ENCODE results near the gene UBN1. TPM values are rescaled to one million over a fixed set of nuclear protein-coding genes. Genes with fewer than 3 reads are reported as not detected.

UBN1 gene
- total RNA-seq, 6 experiments from 2014 or later: 21.3 to 24.8 (median 22.0) TPM

DNA sequence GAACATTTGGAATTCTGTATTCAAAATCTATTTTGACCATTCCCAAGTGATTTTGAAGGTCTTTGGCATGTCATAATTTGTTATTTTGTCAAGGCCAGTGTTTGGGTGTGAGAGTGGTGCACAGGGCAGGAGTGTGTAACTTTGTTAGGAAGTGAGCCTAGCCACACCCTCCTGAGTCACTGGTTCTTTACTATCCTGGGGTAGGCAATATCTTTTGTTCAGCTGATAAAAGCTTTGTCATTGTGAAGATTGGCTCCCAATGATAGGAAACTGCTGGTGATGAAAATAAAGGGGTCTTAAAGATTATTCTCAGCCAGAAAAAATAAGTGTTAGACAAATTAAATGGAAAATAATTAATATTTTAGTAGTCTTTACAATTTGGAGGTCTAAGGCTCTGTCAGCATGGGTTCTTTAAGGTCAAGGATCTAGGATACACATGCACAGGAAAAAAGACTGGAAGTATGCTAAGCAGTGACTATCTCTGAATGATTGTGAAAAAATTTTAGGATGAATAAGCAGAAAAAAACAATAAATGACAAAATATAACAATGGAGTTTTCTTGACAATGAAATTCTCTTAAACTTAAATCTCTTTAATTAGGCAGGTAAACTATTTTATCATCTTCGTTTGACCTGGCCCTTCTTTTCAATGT is 5.1 kb downstream of the UBN1 start:
- Mint-ChIP-seq H3K4me1 (ENCODE audit: low read depth) (peaks cover 49% of the 10 kb centered on the region), H3K4me3 (0 out of 2 replicates have a peak overlapping the region, but pooled peaks have one; percentile 18), H3K27me3 (ENCODE audit: insufficient read depth) (peaks cover 2% of the 10 kb centered on the region; the same call in 1 of the 2 replicates), H3K27ac (peak overlapping the region; percentile 55), H3K9me3 (no peaks in the 10 kb centered on the region), H3K36me3 (ENCODE audit: low read depth) (peaks cover 5% of the 10 kb centered on the region)
- DNase-seq: no peak
- TF ChIP-seq, protein P1, sequence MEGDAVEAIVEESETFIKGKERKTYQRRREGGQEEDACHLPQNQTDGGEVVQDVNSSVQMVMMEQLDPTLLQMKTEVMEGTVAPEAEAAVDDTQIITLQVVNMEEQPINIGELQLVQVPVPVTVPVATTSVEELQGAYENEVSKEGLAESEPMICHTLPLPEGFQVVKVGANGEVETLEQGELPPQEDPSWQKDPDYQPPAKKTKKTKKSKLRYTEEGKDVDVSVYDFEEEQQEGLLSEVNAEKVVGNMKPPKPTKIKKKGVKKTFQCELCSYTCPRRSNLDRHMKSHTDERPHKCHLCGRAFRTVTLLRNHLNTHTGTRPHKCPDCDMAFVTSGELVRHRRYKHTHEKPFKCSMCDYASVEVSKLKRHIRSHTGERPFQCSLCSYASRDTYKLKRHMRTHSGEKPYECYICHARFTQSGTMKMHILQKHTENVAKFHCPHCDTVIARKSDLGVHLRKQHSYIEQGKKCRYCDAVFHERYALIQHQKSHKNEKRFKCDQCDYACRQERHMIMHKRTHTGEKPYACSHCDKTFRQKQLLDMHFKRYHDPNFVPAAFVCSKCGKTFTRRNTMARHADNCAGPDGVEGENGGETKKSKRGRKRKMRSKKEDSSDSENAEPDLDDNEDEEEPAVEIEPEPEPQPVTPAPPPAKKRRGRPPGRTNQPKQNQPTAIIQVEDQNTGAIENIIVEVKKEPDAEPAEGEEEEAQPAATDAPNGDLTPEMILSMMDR (IDR thresholded peaks at IDR 0.05): no peak

DNA sequence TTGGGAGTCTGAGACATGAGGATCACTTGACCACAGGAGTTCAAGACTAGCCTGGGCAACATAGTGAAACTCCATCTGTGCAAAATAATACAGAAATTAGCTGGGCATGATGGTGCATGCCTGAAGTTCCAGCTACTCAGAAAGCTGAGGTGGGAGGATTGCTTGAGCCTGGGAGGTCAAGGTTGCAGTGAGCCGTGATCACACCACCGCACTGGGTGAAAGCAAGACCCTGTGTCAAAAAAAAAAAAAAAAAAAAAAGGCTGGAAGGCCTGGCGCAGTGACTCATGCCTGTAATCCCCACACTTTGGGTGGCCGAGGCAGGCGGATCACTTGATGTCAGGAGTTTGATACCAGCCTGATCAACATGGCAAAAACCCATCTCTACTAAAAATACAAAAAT is 8.1 kb downstream of the UBN1 start:
- H3K4me1 Mint-ChIP-seq (ENCODE audit: low read depth): peaks cover 30% of the 10 kb centered on the region
- no peaks in the 10 kb centered on the region for H3K9me3 Mint-ChIP-seq
- no peak for DNase-seq
- TF ChIP-seq, protein P1 (IDR thresholded peaks at IDR 0.05): no peak
- H3K36me3 Mint-ChIP-seq (ENCODE audit: low read depth): peaks cover 20% of the 10 kb centered on the region
- H3K4me3 Mint-ChIP-seq: no peak overlapping the region
- no peaks in the 10 kb centered on the region; the same call in 1 of the 2 replicates for H3K27me3 Mint-ChIP-seq (ENCODE audit: insufficient read depth)
- H3K27ac Mint-ChIP-seq: no peak overlapping the region

DNA sequence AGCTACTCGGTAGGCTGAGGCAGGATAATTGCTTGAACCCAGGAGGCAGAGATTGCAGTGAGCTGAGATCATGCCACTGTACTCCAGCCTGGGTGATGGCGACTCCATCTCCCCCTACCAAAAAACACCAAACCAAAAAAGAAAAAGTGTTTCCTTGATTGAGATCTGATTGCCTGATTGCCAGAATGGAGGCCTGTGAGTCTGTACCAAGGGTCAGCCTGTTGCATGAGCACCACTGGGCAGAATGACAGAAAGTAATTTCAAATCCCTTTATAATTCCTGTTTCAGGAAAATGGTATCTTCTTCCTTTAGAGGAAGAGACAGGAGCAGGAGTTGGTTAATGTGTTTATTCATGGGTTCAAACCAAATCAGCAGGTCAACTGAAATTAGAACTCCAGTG is 8.5 kb downstream of the UBN1 start:
- Mint-ChIP-seq H3K9me3 (no peaks in the 10 kb centered on the region), H3K36me3 (ENCODE audit: low read depth) (peaks cover 21% of the 10 kb centered on the region), H3K4me1 (ENCODE audit: low read depth) (peaks cover 26% of the 10 kb centered on the region), H3K27ac (no peak overlapping the region), H3K4me3 (no peak overlapping the region), H3K27me3 (ENCODE audit: insufficient read depth) (no peaks in the 10 kb centered on the region; the same call in 1 of the 2 replicates)
- no peak for DNase-seq
- TF ChIP-seq, protein P1 (IDR thresholded peaks at IDR 0.05): no peak

DNA sequence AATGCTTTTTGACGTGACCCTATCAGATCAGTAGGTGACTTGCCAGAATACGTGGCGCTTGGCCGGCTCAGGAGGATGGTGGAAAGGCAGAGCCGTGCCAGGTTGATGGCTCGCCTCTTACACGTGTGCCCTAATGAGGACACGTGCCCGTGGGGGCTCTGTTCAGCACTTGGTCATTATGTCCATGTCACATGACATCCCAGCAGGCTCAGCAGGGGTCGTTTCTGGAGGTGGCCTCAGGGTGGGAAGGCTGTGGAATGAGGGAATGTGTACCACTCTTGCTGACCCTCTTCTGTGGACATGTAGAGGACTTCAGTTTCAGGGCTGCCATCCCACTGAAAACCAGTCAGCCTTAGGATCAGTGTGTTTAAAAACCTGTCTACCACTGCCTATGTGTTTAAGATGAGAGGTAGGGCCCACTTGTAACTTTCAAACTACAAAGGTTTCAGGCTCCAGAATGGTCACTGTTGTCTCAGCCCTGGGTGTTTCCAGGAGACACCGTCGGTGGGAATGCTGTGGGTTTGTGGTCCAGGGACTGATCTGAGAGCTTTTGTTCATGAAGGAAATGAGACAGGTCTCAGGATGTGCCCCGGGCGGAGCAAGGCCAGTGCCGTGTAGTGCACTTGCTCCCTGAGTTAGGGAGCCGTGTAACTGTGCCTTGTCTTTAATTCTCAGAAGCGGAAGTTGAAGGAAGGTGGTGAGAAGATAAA is 12.1 kb downstream of the UBN1 start:
- no peak overlapping the region for H3K4me3 Mint-ChIP-seq
- peaks cover 4% of the 10 kb centered on the region; the same call in 1 of the 2 replicates for H3K4me1 Mint-ChIP-seq (ENCODE audit: low read depth)
- TF ChIP-seq, protein P1 (IDR thresholded peaks at IDR 0.05): no peak
- peaks cover 27% of the 10 kb centered on the region for H3K36me3 Mint-ChIP-seq (ENCODE audit: low read depth)
- H3K27ac Mint-ChIP-seq: peak overlapping the region; percentile 20; the same call in 1 of the 2 replicates
- no peaks in the 10 kb centered on the region for H3K9me3 Mint-ChIP-seq
- no peak for DNase-seq
- H3K27me3 Mint-ChIP-seq (ENCODE audit: insufficient read depth): no peaks in the 10 kb centered on the region; the same call in 1 of the 2 replicates

DNA sequence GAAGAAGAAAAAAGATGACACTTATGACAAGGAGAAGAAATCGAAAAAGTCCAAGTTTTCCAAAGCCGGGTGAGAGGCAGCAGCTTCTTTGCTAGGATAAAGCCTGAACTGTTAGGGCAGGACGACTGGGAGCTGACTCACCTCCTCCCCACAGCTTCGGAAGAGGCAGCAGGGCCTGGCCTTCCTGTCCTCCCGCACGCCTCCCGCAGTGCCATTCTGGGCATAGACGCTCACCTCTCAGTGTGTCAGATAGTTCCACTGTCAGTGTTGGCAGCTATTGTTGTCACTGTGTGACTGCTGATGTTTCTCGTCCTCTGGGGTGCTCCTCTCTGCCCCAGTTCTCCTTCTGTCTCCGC is 12.6 kb downstream of the UBN1 start:
- no peak overlapping the region for H3K27ac Mint-ChIP-seq
- H3K36me3 Mint-ChIP-seq (ENCODE audit: low read depth): peaks cover 27% of the 10 kb centered on the region
- H3K27me3 Mint-ChIP-seq (ENCODE audit: insufficient read depth): no peaks in the 10 kb centered on the region; the same call in 1 of the 2 replicates
- TF ChIP-seq, protein P1 (IDR thresholded peaks at IDR 0.05): no peak
- peaks cover 4% of the 10 kb centered on the region; the same call in 1 of the 2 replicates for H3K4me1 Mint-ChIP-seq (ENCODE audit: low read depth)
- no peak overlapping the region for H3K4me3 Mint-ChIP-seq
- H3K9me3 Mint-ChIP-seq: no peaks in the 10 kb centered on the region
- no peak for DNase-seq

Data from HFFc6 (cell line).